H1 (cell line): ENCODE results near the gene TANC1. TPM values are rescaled to one million over a fixed set of nuclear protein-coding genes. Genes with fewer than 3 reads are reported as not detected.

Experiments
- POLR2AphosphoS5 ChIP-seq: IDR thresholded peaks from 2 replicates; pipeline ENCODE4 v1.6.1; 2011; ENCODE audit warnings: low read depth, low read length
- polyA plus RNA-seq, 7 experiments: library from polyadenylated mRNA; depleted of rRNA in 3 of 7; stranded (reverse) in 5 of 7; unstranded in 2 of 7; fragments of >200 nt in 5 of 7; fragments of 200-250 nt in 2 of 7; gene quantifications; 1 replicate in 5 of 7; 2 replicates in 1 of 7; 4 replicates in 1 of 7; pipeline versions ENCODE4 v1.2.1 to v1.2.3, GENCODE V29; 2011 to 2013; ENCODE audit warnings: missing spikeins in 2 of 7, mixed read lengths in 2 of 7
- total RNA-seq: library from RNA; stranded (reverse); fragmentation: NEBNext Ultra II Directional; extraction: Animal tissue kit (Norgen Biotek cat#: 25700); gene quantifications from 2 replicates; pipeline ENCODE4 v1.2.1, GENCODE V29; 2021

TANC1 gene
- total and polyA plus RNA-seq, 2 of the 8 experiments (the other 6 are each of a cell fraction or from before 2014, with no cell fraction given): 4.1 to 7.6 TPM

DNA sequence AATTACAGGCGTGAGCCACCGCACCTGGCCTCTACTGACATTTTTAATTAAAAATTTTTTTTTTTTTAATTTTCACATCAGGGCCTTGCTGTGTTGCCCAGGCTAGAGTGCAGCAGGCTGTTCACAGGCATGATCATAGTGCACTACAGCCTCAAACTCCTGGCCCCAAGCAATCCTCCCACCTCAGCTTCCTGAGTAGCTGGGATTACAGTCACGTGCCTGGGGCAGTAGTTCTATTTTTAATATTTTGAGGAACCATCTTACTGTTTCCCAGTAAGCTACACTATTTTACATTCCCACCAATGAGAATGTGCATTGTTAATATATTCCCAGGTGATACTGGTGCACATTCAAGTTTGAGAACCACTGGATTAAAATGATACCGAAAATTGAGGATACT, 225.4 kb downstream of the TANC1 start (continued):
- TF ChIP-seq POLR2AphosphoS5: no peak
